BLaER1 (cell line): ENCODE measurements around the gene KSR1.
"Not testable (repeated sequence)": the region's sequence is repeated elsewhere in the genome, so short reads cannot be mapped to it uniquely, and the experiment has no call there.

Experiments used
- H3K27ac ChIP-seq: shearing (Covaris generic); formaldehyde crosslinking; 2 replicates; pipeline ENCODE4 v1.8.1; 2022
- H3K27me3 ChIP-seq: shearing (Covaris generic); formaldehyde crosslinking; 2 replicates; pipeline ENCODE4 v1.8.1; 2022
- H3K36me3 ChIP-seq: shearing (Covaris generic); formaldehyde crosslinking; 2 replicates; pipeline ENCODE4 v1.8.1; 2022
- H3K4me1 ChIP-seq: shearing (Covaris generic); formaldehyde crosslinking; 2 replicates; pipeline ENCODE4 v1.8.1; 2022
- H3K4me2 ChIP-seq: shearing (Covaris generic); formaldehyde crosslinking; 2 replicates; pipeline ENCODE4 v1.8.1; 2022
- H3K4me3 ChIP-seq: shearing (Covaris generic); formaldehyde crosslinking; 2 replicates; pipeline ENCODE4 v1.8.1; 2022
- H3K9ac ChIP-seq: shearing (Covaris generic); formaldehyde crosslinking; 2 replicates; pipeline ENCODE4 v1.8.1; 2022
- H3K9me3 ChIP-seq: shearing (Covaris generic); formaldehyde crosslinking; 2 replicates; pipeline ENCODE4 v1.8.1; 2022
- H4K20me1 ChIP-seq: shearing (Covaris generic); formaldehyde crosslinking; 2 replicates; pipeline ENCODE4 v1.8.1; 2022
- Cebpa-rat ChIP-seq: shearing (Covaris generic); IDR thresholded peaks from 2 replicates; pipeline ENCODE4 v1.8.1; 2022

KSR1 gene

DNA sequence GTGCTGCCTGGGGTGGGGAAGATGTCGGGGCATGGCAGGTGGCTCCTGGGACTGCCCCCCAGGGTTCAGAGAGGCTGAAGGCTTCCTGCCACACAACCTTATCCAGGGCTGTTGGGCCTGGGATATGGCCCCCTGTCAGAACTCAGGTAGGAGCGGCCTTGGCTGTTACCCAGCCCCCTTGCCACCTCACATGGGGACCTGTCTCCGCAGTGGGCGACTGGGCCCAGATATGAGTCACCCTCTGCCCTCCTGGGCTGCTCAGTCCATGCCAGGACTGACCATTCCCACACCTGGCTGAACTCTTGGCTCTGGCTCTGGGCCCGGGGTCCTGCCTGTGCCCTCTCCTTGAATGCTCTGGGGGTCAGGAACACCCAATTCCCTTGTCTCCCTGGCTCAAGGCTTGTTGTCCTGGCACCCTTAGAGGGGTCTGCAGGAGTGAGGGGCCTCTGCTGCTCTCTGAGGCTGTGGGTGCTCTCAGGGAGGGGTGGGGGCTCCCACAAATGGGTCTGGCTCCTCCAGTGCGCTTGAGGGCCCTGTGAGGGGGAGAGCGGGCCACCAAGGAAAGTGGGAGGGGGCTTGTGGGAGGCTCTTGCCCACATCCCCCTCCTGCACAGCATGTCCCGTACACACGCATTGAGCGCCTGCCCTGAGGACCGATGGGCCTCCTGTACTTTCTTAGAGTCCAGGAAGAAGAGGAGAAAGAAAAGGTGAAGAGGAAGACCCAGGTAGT is 210.7 kb downstream of the KSR1 start:
- H3K27me3 ChIP-seq = no peaks in the 10 kb centered on the region
- H3K9ac ChIP-seq = no peak overlapping the region
- no peaks in the 10 kb centered on the region for H3K4me1 ChIP-seq
- H3K4me2 ChIP-seq = no peak overlapping the region
- no peak overlapping the region for H3K27ac ChIP-seq
- no peaks in the 10 kb centered on the region for H4K20me1 ChIP-seq
- no peak for TF ChIP-seq Cebpa-rat
- H3K4me3 ChIP-seq = no peak overlapping the region
- no peaks in the 10 kb centered on the region for H3K36me3 ChIP-seq
- no peaks in the 10 kb centered on the region for H3K9me3 ChIP-seq

DNA sequence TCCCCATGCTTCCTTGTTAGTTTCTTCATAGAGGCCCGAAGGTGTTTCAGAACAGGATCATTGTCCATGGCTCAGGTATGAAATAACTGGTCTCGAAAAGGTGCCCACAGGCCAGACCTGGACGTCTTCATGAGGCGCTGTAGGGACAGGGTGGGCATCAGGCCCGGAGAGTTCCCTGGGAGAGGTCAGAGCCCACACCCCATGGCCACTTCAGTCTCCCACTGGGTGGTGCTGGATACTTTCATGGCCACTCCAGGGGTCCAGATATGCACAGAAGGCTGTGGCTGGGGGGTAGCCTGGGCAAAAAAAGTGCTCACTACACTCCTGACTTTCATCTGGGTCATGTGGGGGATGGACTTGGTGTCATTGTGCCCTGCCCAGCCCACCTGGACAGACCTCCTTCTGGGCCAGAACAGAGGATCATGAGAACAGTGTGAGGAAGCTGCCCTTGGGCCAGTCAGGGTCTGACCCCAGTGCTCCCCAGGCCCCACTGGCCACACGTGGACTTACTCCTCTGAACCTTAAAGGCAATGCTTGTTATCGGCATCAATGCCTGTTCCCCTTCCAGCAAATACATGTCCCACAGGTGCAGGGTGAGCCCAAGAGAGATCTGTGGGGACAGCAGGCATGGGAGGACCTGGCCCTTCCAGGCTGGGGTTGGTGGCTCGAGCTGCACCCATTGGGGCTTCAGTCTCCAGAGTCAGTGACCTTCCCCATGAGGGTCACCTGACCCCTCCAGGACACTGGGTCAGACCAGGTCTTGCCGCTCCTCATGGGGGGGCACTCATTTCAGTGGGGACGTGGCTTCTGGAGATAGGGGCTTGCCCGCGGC is 211.6 kb downstream of the KSR1 start:
- Histone ChIP-seq H3K4me3 (no peak overlapping the region), H3K4me2 (no peak overlapping the region), H3K27me3 (no peaks in the 10 kb centered on the region), H3K36me3 (no peaks in the 10 kb centered on the region), H3K9ac (no peak overlapping the region), H4K20me1 (no peaks in the 10 kb centered on the region), H3K27ac (no peak overlapping the region), H3K4me1 (no peaks in the 10 kb centered on the region), H3K9me3 (no peaks in the 10 kb centered on the region)
- no peak for TF ChIP-seq Cebpa-rat

DNA sequence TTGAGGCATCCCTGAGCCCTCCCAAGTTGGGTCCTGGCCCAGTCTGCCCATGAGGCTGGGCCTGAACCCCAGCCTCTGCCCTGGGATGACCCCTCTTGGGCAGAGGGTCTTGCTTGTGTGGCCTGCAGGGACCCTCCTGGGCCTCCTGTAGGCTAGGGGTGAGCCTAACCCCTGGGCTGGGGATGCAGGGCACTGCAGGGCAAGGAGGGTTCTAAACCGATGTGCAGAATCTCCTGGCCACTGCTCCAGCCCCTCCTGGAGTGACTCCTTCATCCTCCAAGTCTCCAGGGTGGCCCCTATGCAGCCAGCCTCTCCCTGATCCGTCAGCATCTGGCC is 212.2 kb downstream of the KSR1 start:
- TF ChIP-seq Cebpa-rat = no peak
- Histone ChIP-seq H4K20me1 (no peaks in the 10 kb centered on the region), H3K36me3 (no peaks in the 10 kb centered on the region)

DNA sequence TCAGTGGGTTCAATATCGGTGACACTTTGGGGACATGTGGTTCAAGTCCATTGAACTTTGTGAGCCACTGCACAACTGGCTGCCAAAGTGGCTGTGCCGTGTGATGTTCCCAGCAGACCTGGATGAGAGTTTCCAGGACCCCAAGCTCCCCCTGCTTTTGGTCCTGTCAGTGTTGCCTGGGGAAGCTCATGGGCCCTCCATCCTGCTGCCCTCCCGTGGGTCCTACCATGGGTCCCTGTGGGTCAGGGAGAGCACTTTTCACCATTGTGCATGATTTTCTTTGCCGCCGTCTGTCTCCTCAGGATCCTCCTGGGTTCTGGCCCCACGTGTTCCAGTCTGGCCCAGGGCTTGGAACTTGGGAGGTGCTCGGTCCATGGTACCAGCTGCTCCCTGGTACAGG is 212.9 kb downstream of the KSR1 start:
- H3K4me2 ChIP-seq = no peak overlapping the region
- no peaks in the 10 kb centered on the region for H3K36me3 ChIP-seq
- TF ChIP-seq Cebpa-rat = no peak
- no peaks in the 10 kb centered on the region for H4K20me1 ChIP-seq
- no peaks in the 10 kb centered on the region for H3K9me3 ChIP-seq
- H3K4me1 ChIP-seq = no peaks in the 10 kb centered on the region
- H3K9ac ChIP-seq = no peak overlapping the region
- no peak overlapping the region for H3K4me3 ChIP-seq
- no peaks in the 10 kb centered on the region for H3K27me3 ChIP-seq
- H3K27ac ChIP-seq = no peak overlapping the region

More for the DNA sequence above, 212.2 kb downstream of the KSR1 start:
- no peak overlapping the region for H3K27ac ChIP-seq
- no peaks in the 10 kb centered on the region for H3K27me3 ChIP-seq
- H3K9ac ChIP-seq = no peak overlapping the region
- no peak overlapping the region for H3K4me2 ChIP-seq
- no peak overlapping the region for H3K4me3 ChIP-seq
- H3K4me1 ChIP-seq = no peaks in the 10 kb centered on the region
- no peaks in the 10 kb centered on the region for H3K9me3 ChIP-seq

DNA sequence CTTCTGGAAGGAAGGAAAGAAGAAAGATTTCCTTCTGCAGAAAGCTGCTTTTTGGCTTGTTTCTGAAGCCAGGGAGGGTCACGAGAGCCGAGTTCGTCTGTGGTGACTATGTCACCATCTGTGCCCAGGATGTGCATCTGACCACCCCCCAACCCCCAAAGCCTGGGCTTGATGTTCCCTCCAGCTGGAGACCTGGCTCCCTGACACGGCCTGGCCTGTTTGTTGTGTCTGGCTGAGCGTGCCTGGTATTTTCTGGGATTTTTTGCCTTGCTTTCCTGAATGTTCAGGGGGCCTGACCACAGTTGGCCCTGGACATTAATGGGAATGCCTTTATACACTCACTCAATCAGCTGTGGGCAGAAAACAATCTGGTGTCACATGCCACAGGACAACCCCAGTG is 213.6 kb downstream of the KSR1 start:
- Histone ChIP-seq H4K20me1 (no peaks in the 10 kb centered on the region), H3K36me3 (no peaks in the 10 kb centered on the region), H3K4me2 (no peak overlapping the region), H3K27me3 (no peaks in the 10 kb centered on the region), H3K9me3 (no peaks in the 10 kb centered on the region), H3K4me1 (no peaks in the 10 kb centered on the region), H3K9ac (no peak overlapping the region), H3K4me3 (no peak overlapping the region), H3K27ac (no peak overlapping the region)
- no peak for TF ChIP-seq Cebpa-rat

DNA sequence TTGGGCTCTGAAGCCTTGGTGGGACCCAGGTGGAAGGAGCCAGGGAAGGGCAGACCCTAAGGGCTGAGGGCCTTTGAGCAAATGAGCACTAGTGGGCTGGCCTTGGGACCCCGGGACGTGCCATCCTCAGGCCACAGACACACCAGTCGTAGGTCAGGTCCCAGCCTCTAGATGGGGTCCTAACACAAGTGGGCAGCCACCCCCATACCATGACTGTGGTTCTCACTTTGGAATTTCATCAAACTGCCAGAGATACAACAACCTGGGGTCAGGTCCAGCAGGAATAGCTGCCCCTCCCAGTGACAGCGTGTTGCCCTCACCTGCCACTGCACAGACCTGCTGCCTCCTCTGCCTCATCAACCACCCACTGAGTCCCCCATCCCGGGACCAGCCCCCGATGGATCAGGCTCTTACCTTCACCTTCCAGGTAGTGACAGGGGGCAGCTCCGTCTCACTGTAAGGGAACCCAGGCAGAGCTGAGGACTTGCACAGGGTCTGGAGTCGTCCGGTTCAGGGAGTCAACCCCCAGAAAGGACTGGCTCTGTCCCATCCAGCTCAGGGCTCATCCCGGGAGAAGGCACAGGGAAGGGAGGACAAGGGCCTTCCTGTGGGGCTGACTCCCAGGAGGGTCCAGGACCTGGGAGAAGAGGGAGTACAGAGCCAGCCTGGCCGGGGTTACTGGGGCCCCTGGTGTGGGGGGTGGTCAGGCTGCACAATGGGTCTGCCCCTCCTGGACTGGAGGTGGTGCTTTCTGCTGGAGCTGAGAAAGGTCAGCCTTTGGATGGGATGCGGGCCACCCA is 214.7 kb downstream of the KSR1 start:
- no peak for TF ChIP-seq Cebpa-rat
- H3K27ac ChIP-seq = no peak overlapping the region

DNA sequence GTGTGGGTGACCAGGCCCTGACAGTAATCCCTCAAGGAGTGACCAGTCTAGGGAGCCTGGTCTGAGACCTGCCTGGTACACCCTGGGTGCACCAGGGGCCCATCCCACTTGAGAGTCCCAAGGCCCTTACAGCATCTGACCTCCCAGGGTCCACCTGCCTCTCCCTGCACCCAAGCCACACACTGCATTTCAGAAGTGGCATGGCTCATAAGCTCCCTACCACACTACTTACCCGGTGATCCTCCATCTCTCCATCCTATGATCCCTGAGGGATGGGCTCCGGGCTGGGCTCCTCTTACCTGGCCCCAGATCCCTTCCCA is 215.3 kb downstream of the KSR1 start:
- Histone ChIP-seq H3K4me1 (no peaks in the 10 kb centered on the region), H3K36me3 (no peaks in the 10 kb centered on the region), H3K27ac (no peak overlapping the region), H4K20me1 (no peaks in the 10 kb centered on the region), H3K4me3 (no peak overlapping the region), H3K9me3 (no peaks in the 10 kb centered on the region), H3K4me2 (no peak overlapping the region), H3K27me3 (no peaks in the 10 kb centered on the region), H3K9ac (no peak overlapping the region)
- no peak for TF ChIP-seq Cebpa-rat

More for the DNA sequence above, 214.7 kb downstream of the KSR1 start:
- no peak overlapping the region for H3K4me2 ChIP-seq
- no peak overlapping the region for H3K4me3 ChIP-seq
- no peaks in the 10 kb centered on the region for H4K20me1 ChIP-seq
- no peaks in the 10 kb centered on the region for H3K9me3 ChIP-seq
- no peaks in the 10 kb centered on the region for H3K36me3 ChIP-seq
- no peaks in the 10 kb centered on the region for H3K27me3 ChIP-seq
- no peak overlapping the region for H3K9ac ChIP-seq
- no peaks in the 10 kb centered on the region for H3K4me1 ChIP-seq

DNA sequence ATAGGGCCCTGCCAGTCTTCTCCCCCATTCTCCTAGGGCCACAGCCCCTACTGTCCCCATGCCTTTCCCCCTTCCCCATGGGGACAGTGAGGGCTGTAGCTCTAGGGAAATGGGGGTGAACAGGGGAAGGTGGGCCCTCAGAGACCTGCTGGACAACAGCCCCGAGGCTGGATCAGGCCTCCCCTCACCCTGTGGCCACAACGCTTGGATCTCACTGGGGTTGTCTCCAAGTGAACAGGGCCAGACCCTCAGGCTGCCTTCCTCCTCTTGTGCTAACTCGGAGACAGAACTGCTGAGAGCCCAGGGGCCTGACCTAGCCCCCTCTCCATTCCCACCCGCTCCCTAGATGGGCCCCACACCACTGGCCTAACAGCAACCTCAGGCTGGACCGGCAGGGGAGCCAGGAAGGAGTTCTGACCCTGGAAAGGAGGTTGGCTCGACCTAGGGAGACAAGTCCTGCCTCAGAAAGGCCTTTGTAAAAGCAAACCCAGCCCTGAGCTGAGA is 215.8 kb downstream of the KSR1 start:
- not testable (repeated sequence) for H3K27ac ChIP-seq, H3K9ac ChIP-seq, H3K27me3 ChIP-seq, H4K20me1 ChIP-seq, H3K4me3 ChIP-seq, H3K9me3 ChIP-seq, H3K4me2 ChIP-seq, H3K4me1 ChIP-seq, H3K36me3 ChIP-seq

DNA sequence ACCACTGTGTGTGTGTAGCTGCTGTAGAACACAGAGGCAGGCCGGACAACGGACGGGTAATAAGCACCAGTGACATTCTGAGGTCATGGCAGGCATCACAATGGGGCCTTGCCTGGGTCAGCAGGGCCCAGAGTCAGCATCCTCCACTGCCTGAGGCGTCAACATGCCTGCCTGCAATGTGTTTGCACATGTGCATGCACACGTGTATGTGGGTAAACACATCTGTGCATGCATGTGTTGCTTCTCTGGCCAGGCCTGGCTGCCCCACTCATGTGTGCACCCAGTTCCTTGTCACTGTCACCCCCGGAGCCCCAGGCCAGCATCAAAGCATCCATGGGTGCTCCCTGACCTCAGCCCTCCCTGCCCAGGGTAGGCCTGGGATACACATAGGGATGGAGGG is 218.1 kb downstream of the KSR1 start:
- H3K27ac ChIP-seq = no peak overlapping the region
- TF ChIP-seq Cebpa-rat = no peak
- no peaks in the 10 kb centered on the region for H3K36me3 ChIP-seq
- no peaks in the 10 kb centered on the region for H3K4me1 ChIP-seq
- no peaks in the 10 kb centered on the region for H4K20me1 ChIP-seq
- no peaks in the 10 kb centered on the region for H3K27me3 ChIP-seq
- H3K4me2 ChIP-seq = no peak overlapping the region
- H3K9ac ChIP-seq = no peak overlapping the region
- no peaks in the 10 kb centered on the region for H3K9me3 ChIP-seq
- no peak overlapping the region for H3K4me3 ChIP-seq
